ENCODE data around the gene BANP. TPM values are rescaled to one million over a fixed set of nuclear protein-coding genes. Genes with fewer than 3 reads are reported as not detected.

The BANP gene
- total RNA-seq, 1 experiment from 2014 or later, result 22.6 TPM

GRCh38 chr16:88022076-88023042 lies 71.1 kb downstream of the BANP start:
- TF ChIP-seq, protein P1, sequence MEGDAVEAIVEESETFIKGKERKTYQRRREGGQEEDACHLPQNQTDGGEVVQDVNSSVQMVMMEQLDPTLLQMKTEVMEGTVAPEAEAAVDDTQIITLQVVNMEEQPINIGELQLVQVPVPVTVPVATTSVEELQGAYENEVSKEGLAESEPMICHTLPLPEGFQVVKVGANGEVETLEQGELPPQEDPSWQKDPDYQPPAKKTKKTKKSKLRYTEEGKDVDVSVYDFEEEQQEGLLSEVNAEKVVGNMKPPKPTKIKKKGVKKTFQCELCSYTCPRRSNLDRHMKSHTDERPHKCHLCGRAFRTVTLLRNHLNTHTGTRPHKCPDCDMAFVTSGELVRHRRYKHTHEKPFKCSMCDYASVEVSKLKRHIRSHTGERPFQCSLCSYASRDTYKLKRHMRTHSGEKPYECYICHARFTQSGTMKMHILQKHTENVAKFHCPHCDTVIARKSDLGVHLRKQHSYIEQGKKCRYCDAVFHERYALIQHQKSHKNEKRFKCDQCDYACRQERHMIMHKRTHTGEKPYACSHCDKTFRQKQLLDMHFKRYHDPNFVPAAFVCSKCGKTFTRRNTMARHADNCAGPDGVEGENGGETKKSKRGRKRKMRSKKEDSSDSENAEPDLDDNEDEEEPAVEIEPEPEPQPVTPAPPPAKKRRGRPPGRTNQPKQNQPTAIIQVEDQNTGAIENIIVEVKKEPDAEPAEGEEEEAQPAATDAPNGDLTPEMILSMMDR (IDR thresholded peaks at IDR 0.05), result no peak
- ATAC-seq (no peak), DNase-seq (ENCODE audit: low read depth, low spot score) (no peak)
- intact Hi-C loops (cut with micrococcal nuclease; ENCODE audit: unreplicated experiment) (no loop called here), in situ Hi-C loops (cut with HindIII; ENCODE audit: low pct_unique_long_range_greater_than_20kb, low sequenced_read_pairs) (no loop called here)
- Histone ChIP-seq H3K27ac (ENCODE audit: low read length) (no peak overlapping the region), H3K9me3 (ENCODE audit: control insufficient read depth, insufficient read depth, low read depth, low read length) (no peaks in the 10 kb centered on the region), H3K27me3 (ENCODE audit: control insufficient read depth, insufficient read depth, low read length) (no peaks in the 10 kb centered on the region), H3K4me3 (ENCODE audit: low read depth in 2 of 2, low read length in 2 of 2) (no peak overlapping the region), H3K36me3 (ENCODE audit: control insufficient read depth, insufficient read depth, low read length) (no peaks in the 10 kb centered on the region), H3K4me1 (ENCODE audit: control insufficient read depth, insufficient read depth, low read length) (no peaks in the 10 kb centered on the region)
- ChIA-PET POLR2A (no interaction called here), CTCF (no interaction called here)
- BruUV-seq (replicated peaks), result no TSS peak

GRCh38 chr16:88023366-88023765 lies 72.1 kb downstream of the BANP start:
- Histone ChIP-seq H3K27me3 (ENCODE audit: control insufficient read depth, insufficient read depth, low read length) (no peaks in the 10 kb centered on the region), H3K9me3 (ENCODE audit: control insufficient read depth, insufficient read depth, low read depth, low read length) (no peaks in the 10 kb centered on the region), H3K36me3 (ENCODE audit: control insufficient read depth, insufficient read depth, low read length) (no peaks in the 10 kb centered on the region), H3K4me3 (ENCODE audit: low read depth in 2 of 2, low read length in 2 of 2) (no peak overlapping the region), H3K4me1 (ENCODE audit: control insufficient read depth, insufficient read depth, low read length) (no peaks in the 10 kb centered on the region), H3K27ac (ENCODE audit: low read length) (no peak overlapping the region)
- no peak for DNase-seq (ENCODE audit: low read depth, low spot score)
- POLR2A ChIA-PET, result no interaction called here
- intact Hi-C loops (cut with micrococcal nuclease; ENCODE audit: unreplicated experiment), result no loop called here
- in situ Hi-C loops (cut with HindIII; ENCODE audit: low pct_unique_long_range_greater_than_20kb, low sequenced_read_pairs), result no loop called here
- no TSS peak for BruUV-seq (replicated peaks)
- TF ChIP-seq, protein P2, sequence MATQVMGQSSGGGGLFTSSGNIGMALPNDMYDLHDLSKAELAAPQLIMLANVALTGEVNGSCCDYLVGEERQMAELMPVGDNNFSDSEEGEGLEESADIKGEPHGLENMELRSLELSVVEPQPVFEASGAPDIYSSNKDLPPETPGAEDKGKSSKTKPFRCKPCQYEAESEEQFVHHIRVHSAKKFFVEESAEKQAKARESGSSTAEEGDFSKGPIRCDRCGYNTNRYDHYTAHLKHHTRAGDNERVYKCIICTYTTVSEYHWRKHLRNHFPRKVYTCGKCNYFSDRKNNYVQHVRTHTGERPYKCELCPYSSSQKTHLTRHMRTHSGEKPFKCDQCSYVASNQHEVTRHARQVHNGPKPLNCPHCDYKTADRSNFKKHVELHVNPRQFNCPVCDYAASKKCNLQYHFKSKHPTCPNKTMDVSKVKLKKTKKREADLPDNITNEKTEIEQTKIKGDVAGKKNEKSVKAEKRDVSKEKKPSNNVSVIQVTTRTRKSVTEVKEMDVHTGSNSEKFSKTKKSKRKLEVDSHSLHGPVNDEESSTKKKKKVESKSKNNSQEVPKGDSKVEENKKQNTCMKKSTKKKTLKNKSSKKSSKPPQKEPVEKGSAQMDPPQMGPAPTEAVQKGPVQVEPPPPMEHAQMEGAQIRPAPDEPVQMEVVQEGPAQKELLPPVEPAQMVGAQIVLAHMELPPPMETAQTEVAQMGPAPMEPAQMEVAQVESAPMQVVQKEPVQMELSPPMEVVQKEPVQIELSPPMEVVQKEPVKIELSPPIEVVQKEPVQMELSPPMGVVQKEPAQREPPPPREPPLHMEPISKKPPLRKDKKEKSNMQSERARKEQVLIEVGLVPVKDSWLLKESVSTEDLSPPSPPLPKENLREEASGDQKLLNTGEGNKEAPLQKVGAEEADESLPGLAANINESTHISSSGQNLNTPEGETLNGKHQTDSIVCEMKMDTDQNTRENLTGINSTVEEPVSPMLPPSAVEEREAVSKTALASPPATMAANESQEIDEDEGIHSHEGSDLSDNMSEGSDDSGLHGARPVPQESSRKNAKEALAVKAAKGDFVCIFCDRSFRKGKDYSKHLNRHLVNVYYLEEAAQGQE (IDR thresholded peaks at IDR 0.05; ENCODE audit: insufficient read depth in 1 of 2, low read depth in 2 of 2, low read length in 1 of 2), result no peak
- no peak for TF ChIP-seq POLR2AphosphoS5 (IDR thresholded peaks at IDR 0.05; ENCODE audit: low read depth, low read length)
- TF ChIP-seq, protein P1 (IDR thresholded peaks at IDR 0.05), result no peak
- no peak for TF ChIP-seq SIN3A (IDR thresholded peaks at IDR 0.05; ENCODE audit: borderline replicate concordance, insufficient read depth, low read depth, low read length)
- TF ChIP-seq TCF7L2 (IDR thresholded peaks at IDR 0.05; ENCODE audit: low read depth, low read length), result no peak
- no peak for ATAC-seq
- CTCF ChIA-PET, result no interaction called here
